CD4-positive, alpha-beta T cell treated with Interferon gamma for 1 hour (primary cell): ENCODE results near the gene PIGK.
"Not testable (repeated sequence)": the region's sequence is repeated elsewhere in the genome, so short reads cannot be mapped to it uniquely, and the experiment has no call there.

Experiments used
- DNase-seq: peaks from one replicate; pipeline ENCODE4 v3.0.0-alpha.2; 2020

Gene PIGK

GRCh38 chr1:77188770-77189169 lies 30.5 kb downstream of the PIGK start:
- no peak for DNase-seq

DNA sequence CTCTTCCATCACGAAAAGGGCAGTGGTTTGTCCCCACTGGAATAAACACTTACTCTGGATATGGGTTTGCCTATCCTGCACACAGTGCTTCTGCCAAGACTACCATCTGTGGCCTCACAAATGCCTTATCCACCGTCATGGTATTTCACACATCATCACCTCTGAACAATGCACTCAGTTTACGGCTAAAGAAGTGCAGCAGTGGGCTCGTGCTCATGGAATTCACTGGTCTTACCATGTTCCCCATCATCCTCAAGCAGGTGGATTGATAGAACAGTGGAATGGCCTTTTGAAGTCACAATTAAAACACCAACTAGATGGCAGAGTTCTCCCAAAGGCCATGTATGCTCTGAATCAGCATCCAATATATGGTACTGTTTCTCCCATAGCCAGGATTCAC lies 32.3 kb downstream of the PIGK start:
- DNase-seq = not testable (repeated sequence)

- no peak for DNase-seq
Observed at GRCh38 chr1:77182083-77182482, 37.1 kb downstream of the PIGK start.

- DNase-seq = no peak
Observed at GRCh38 chr1:77179632-77180031, 39.6 kb downstream of the PIGK start.

GRCh38 chr1:77175230-77175844 lies 43.9 kb downstream of the PIGK start:
- no peak for DNase-seq

DNA sequence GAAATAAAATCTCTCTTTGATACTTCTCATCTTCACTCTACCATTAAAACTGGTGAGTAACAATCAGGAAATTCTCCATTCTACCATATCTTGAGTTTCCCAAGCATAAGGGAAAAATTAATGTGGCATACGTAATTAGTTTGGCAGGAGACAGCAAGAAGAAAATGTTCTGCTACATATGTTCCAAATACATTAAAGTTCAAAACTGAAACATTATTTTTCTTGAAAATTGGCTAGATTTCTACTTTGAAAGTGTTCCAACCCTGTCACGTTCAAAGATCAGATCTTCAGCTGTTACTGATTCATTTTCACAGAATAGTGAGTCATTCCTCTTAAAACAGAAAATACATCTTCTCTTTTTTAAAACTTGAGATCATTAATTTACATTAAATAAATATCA lies 48.5 kb downstream of the PIGK start:
- DNase-seq = no peak

DNA sequence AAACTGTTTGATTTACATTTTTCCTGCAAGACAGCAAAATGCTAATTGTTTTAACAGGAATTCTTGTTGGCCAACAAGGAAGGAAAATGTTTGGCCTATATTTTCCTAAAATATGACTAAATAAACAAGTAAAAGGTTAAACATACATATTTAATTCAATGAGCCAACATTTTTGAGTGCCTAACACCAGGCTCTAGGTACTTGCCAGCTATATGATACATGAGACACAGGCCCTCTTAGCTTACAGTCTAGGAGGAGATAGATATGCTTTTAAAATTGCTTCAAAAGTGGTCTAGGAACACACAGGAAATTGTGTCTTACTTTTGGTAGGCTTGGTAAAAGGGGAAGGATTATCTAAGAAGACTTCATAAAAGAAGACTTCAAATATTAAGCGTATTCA lies 50.9 kb downstream of the PIGK start:
- DNase-seq = no peak

- DNase-seq = no peak
Observed at GRCh38 chr1:77164434-77164944, 54.7 kb downstream of the PIGK start.

DNA sequence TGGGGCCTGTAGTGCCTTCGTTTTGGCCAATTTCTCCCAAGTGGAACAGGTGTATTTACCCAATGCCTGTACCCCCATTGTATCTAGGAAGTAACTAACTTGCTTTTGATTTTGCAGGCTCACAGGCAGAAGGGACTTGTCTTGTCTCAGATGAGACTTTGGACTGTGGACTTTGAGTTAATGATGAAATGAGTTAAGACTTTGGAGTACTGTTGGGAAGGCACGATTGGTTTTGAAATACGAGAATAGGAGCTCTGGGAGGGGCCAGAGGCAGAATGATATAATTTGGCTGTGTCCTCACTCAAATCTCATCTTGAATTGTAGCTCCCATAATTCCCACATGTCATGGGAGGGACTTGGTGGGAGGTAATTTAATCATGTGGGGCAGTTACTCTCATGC lies 59.5 kb downstream of the PIGK start:
- not testable (repeated sequence) for DNase-seq

DNA sequence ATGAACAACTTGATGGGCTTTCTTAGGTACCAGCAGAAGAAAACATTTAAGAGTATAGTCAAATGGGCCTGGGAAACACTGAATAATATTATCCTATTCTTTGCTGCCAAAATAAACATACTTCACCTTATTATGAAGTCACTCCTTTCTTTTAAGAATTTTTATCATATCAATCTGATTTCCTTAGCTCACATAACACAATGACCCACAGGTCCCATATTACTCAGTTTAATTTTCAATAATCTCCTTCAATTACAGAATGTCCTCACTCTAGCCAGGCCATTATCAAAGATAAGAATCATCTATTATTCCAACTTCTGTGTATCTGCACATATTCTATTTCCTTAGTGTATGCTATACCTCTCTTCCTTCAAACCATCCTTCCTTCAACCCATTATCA lies 63.0 kb downstream of the PIGK start:
- DNase-seq = no peak

DNA sequence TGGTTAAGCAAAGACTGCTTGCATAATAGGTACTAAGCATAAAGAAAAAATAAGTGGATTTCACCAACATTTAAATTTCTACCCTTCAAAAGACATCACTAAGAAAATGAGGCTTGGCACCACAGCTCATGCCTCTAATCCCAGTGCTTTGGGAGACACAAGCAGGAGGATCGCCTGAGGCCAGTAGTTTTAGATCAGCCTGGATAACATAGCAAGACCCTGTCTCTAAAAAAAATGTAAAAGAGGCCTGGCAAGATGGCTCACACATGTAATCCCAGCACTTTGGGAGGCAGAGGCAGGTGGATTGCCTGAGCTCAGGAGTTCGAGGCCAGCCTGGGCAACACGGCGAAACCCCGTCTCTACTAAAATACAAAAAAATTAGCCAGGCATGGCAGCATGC lies 73.0 kb downstream of the PIGK start:
- DNase-seq = no peak

DNA sequence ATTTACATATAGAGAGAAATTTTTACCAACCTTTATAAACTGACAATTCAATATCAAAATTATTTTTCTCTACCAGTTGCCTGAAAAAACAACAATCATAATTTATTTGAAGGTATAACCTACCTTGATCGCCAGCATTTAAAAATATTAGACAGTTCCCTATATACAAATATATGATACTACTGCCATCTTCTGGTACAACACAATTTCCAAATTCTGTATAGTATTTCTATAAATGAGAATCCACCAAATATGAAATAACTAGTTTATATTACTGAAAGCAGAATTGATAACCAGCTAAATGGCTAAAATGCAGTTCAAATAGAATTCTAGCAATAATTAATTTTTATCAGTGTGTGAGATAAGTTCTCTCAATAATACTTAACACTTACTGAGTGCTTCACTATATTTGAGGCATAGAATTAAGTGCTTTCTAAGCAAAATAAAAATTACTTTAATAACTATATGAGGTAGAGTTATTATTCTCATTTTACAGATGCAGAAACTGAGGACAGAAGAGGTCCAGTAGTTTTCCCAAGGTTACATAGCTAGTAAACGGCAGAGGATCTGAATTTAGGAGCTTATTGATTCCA lies 75.6 kb downstream of the PIGK start:
- no peak for DNase-seq

GRCh38 chr1:77139389-77139788 lies 79.8 kb downstream of the PIGK start:
- DNase-seq = no peak

- no peak for DNase-seq
Observed at GRCh38 chr1:77134359-77134758, 84.9 kb downstream of the PIGK start.

- no peak for DNase-seq
Observed at GRCh38 chr1:77133731-77134358, 85.4 kb downstream of the PIGK start.

DNA sequence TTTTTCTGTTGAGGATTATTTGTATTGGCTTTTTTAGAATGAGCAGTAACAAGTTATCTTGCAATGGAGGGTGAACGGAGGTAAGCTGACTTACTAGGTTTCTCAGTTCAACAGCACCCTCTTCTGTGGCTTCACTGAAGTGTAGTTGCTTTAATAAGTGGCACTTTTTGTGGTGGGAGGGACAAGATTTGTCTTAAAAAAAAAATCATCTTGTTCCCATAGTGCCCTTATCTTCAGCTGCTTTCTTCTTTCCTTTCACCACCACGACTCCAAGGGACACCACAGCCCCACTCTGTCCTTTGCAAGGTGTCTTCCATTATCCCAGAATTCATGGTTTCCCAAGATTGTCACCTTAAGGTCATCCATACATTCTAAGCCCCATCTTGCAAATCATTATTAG lies 92.9 kb downstream of the PIGK start:
- DNase-seq = peak; percentile 8

GRCh38 chr1:77121503-77121902 lies 97.7 kb downstream of the PIGK start:
- DNase-seq = no peak

DNA sequence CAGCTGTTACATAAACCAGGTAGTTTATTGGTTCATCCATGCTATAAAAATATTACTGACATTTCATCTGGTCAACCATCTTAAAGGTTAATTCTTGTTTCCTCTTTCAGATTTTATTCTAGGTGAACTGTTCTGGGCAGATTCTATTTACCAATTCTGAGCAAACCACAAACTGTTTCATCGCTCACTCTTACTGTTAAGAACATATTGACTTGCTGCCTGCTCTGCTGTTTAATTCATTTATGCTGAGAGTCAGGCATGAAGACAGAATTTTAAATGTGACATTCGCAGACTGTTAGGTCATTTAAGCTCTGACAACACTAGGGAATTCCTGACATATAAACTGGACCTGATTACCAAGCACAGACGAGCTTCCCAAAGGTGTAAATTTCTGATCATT lies 98.3 kb downstream of the PIGK start:
- no peak for DNase-seq

DNA sequence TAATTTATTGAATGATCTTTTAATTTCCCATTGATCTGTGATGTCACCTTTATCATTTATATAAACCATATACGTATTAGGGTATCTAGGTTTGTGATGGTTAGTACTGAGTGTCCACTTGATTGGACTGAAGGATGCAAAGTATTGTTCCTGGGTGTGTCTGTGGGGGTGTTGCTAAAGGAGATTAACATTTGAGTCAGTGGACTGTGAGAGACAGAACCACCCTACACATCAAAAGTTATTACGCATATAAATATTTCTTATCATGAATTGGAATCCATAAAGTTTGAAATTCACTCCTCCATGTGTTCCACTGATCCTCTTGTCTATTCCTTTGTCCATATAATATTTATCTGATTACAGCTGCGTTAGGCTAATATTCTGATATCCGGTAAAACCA lies 100.5 kb downstream of the PIGK start:
- no peak for DNase-seq

- DNase-seq = no peak
Observed at GRCh38 chr1:77104672-77105071, 114.6 kb downstream of the PIGK start.

GRCh38 chr1:77103486-77103885 lies 115.7 kb downstream of the PIGK start:
- DNase-seq = no peak

GRCh38 chr1:77100875-77101274 lies 118.4 kb downstream of the PIGK start:
- DNase-seq = no peak

DNA sequence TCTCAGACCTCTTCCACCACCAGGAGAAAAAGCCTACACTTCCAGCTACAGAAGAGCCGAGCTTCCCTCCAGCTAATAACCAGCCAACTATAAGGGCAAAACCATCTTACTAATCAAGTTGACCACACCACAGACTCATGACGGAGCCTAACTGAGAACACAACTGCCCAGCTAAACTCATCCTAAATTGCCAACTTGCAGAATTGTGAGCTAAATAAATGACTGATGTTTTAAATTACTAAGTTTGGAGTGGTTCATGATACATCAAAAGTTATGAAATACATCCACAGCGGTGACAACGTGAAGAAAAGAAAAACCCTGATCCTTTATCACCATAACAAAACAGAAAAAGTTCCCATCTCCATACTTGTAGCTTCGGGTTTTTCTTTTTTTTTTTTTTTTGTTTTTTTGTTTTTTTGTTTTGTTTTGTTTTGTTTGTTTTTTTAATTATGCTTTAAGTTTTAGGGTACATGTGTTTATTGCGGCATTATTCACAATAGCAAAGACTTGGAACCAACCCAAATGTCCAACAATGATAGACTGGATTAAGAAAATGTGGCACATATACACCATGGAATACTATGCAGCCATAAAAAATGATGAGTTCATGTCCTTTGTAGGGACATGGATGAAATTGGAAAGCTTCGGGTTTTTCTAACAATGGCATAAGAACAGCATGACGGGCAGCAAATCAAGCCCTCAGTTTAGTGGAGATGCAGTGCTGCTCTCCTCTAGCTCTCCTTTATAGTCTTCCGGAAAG lies 122.6 kb downstream of the PIGK start:
- no peak for DNase-seq

DNA sequence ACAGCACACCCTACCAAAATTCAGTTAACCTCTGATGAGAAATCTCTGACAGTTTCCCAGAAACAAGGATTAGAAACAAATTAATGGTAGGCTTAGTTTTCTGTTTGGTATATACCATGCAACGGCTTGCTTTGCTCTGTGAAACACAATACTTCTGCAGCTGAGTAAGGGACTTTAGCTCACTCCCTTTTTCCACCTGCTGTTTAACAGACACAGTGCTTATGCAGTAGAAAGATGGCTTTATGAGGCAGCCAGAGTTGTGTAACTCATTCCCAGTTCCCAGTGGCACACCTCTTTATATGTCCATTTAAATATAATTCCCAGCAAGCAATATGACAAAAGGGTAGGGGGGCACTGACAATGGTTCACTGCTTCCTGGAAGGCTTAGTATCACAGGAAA lies 124.0 kb downstream of the PIGK start:
- no peak for DNase-seq
